Measurements from ENCODE around the gene ERMARD.

- TF ChIP-seq YY1 (IDR thresholded peaks at IDR 0.05; ENCODE audit: low read depth) (no peak), TAF1 (IDR thresholded peaks at IDR 0.05; ENCODE audit: low read depth) (no peak), FOXM1 (IDR thresholded peaks at IDR 0.05; ENCODE audit: borderline replicate concordance, low read depth) (no peak), NFIC (IDR thresholded peaks at IDR 0.05) (no peak), MAX (IDR thresholded peaks at IDR 0.05) (no peak)
Observed at GRCh38 chr6:169811521-169812256, 60.3 kb downstream of the ERMARD start.

Data from Ishikawa (cell line).